GM12874 (cell line): Measurements from ENCODE around the gene ZMYND10.

Experiments
- CTCF ChIP-seq: IDR thresholded peaks from 2 replicates; pipeline ENCODE4 v1.5.1; 2011; ENCODE audit warnings: low read depth, mild to moderate bottlenecking, control low read depth, low read length, moderate library complexity; ENCODE audit not compliant: insufficient read depth

Gene ZMYND10

DNA sequence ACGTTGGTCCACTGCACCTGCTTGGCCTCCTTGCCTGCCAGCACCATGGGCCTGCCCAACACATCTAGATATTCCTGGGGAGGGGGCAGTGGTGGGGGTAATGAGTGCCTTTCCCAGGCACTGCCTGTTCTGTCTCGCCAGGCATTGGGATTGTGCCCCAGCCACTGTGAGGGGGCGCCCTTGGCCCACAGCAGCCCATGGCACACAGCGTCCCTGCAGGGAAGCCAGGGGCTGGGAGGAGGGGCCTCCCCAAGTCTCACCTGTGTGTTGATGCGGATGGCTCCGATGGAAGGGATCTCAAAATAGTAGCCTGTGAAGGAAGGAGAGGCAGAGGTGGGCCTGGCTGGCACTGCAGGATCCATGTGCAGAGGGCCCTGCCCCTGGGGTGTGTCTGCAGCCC, 32.5 kb upstream of the ZMYND10 start:
- no peak for TF ChIP-seq CTCF

DNA sequence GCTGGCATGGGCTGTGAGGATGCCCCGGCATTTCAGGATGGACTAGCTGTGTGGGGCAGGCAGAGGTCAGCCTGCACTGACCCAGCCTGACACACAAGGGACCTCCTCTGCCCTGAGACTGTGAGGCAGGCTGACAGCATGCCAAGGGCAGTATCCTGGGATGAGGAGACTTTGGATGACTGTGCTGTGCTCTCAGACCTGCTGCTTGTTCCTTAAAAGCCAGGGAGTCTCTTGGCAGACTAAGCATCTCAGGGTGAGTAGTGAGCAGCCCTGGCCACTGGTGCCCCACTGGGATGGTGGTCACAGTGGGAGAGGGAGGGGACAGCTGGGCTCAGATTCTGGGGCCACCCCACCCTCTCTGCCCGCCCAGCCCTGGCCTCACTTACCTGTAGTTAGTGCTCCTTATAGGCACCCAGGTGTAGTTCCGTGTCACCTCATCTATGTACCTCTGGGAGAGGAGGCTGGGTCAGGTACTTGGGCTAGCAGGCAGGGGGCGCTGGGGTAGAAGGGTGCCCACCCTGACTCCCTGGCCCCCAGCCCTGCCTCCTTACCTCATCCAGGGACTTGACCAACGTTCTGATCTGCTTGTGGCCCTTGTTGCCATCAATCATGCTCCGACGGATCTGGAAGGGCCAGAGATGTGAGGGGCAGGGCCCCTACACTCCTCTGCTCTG, 29.9 kb upstream of the ZMYND10 start:
- TF ChIP-seq CTCF, result 0 out of 2 replicates have a peak, but pooled peaks have one; percentile 10

- TF ChIP-seq CTCF, result no peak
These were observed 29.1 kb upstream of the ZMYND10 start for GRCh38 chr3:50374363-50375257.

GRCh38 chr3:50373146-50374051, 27.9 kb upstream of the ZMYND10 start:
- TF ChIP-seq CTCF, result no peak

GRCh38 chr3:50372349-50372748, 26.8 kb upstream of the ZMYND10 start:
- TF ChIP-seq CTCF, result no peak

- TF ChIP-seq CTCF, result no peak
These were observed 25.7 kb upstream of the ZMYND10 start for GRCh38 chr3:50371133-50371685.
